ENCODE measurements around the gene OGA. TPM values are rescaled to one million over a fixed set of nuclear protein-coding genes. Genes with fewer than 3 reads are reported as not detected.

Gene OGA
- total RNA-seq, 1 donor from 2014 or later: 84.4 TPM

DNA sequence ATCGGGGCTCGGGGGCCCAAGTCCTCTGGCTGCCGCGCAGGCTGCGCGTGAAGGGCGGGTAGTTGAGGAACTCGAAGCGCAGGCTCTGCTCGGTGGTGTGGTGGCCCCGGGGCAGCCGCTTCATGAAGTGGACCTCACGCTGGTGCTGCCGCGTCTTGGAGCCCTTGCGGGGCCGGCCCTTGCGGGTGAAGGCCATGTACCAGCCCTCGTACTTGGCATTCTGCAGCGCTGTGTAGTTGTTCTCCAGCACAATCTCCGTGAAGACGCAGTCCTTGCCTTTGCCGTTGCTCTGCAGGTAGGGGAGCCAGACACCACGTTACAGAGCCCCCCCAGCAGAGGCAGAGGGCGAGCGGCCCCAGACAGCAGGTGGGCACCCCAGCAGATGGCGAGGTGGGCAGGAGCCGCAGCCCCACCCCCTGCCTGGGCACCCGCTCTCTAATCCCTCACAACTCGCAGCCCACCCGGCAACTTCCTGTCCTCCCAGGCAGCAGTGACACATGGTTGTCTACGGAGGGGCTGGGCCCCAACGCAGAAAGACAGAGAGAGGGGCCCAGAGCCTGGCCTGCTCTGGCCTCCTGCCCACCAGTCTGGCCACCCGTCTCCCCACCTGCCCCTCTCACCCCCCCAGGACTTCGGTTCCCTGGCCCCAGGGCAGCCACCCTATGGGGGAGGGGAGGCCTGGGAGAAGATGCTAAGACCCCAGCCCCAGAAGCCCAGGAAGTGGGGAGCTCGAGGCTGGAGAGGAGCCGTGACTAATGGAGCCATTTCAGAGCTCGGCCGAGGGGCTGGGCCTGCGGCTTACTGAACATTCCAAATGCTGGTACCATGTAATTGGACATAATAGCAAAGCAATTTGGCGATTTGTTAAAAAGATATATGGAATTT, 47.7 kb downstream of the OGA start:
- ATAC-seq (ENCODE audit: poor library complexity): no peak
- intact Hi-C loops (cut with DNase I): no loop called here
- DNase-seq: no peak

DNA sequence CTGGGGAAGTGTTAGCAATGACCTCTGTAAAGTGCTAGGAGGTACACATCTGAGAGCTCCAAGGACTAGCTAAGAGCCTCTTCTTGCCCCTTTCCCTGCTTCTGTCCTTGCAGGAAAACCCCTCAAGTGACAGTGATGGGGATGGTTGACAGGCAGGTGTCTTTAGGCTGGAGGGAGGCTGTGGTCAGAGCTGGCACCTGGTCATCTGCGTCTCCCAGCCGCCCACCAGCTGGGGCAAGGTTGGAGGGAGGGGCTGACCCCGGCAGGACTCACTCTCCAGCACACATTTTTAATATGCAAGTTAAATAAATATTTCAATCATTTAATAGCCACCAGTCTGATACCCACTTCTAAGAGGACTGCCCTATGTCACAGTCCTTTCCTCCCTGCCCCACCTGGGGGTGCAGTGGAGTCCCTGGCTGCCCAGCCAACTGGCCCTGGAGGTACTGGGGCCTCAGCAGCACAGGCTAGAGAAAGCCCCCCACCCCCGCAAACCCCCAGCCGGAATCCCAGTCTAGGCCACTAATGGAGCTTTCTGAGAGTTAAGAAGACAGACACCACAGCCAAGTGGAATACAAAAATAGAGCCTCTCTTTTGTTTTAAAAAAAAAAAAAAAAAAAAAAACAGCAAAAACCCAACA, 48.6 kb downstream of the OGA start:
- DNase-seq: no peak
- intact Hi-C loops (cut with DNase I): no loop called here
- ATAC-seq (ENCODE audit: poor library complexity): no peak

DNA sequence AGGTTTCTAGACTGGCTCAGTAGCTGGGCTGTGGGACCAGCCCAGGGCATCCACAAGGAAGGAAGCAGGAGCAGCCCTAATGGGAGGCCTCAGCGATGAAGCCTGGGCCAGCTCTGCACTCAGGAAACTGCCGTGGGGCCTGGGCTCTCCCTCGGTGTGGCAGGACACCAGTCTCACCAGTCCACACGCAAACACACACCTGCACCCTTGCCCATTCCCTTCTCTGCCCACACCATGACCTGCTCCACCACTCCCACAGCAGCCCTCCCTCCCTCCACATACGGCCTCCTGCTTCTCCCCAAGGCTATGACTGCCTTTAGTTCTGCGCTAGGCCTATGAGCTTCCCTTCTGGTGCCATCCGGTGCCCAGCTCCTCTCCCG, 49.5 kb downstream of the OGA start:
- DNase-seq (no peak), ATAC-seq (ENCODE audit: poor library complexity) (no peak)
- intact Hi-C loops (cut with DNase I): no loop called here

DNA sequence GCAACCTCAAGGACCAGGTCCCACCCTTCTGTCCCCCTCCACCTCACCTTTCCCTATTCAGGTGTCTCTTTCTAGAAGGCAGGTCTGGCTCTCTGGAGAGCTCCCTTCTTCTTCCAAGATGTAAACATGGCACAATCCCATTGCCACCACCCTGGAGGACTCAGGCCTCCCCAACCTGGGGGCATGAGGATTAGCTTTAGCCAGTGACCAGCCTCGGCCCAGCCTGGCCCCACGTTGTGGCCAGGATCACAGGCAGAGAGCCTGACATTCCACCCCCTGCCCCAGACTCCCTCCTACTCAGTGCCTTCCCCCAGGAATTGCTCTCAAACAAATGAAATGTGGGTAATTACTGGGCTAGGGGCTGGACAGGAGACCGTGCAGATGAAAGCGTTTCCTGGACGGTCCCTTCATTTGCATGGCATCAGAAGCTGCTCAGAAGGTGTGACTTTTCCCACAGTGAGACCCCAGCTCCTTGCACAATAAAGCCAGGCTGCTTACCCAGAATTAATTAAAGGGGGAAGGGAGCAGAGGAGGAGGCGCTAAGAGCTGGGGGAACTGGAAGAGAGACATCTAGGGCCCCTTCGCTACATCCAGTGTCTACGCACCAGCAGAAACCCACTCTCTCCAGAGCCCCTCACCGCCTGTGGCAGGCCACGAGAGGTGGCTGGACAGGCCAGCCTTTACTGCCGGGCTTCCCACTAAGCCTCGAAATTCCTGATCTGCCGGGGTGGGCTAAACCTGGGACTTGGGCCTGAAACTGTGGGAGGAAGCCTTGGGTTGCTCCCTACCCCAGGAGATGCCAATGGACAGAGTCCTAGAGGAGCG, 50.1 kb downstream of the OGA start:
- ATAC-seq (ENCODE audit: poor library complexity) (no peak), DNase-seq (no peak)
- intact Hi-C loops (cut with DNase I): no loop called here

DNA sequence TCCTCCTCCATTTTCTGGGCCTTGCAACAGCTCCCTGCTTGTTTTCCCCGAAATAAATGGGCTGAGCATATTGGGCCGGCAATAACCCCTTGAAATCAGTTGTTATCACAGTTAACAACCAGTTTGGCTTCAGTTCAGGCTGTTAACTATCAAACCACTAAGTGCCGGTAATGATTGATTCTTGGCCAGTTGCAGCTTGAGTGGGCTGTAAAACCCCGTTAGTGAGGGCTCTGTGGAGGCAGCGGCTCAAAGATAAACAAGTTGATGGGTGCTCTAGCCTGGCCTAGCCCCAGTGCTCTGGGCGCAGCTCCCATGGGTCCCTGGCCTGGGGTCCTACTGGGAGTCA, 50.7 kb downstream of the OGA start:
- DNase-seq (no peak), ATAC-seq (ENCODE audit: poor library complexity) (no peak)
- intact Hi-C loops (cut with DNase I): no loop called here

DNA sequence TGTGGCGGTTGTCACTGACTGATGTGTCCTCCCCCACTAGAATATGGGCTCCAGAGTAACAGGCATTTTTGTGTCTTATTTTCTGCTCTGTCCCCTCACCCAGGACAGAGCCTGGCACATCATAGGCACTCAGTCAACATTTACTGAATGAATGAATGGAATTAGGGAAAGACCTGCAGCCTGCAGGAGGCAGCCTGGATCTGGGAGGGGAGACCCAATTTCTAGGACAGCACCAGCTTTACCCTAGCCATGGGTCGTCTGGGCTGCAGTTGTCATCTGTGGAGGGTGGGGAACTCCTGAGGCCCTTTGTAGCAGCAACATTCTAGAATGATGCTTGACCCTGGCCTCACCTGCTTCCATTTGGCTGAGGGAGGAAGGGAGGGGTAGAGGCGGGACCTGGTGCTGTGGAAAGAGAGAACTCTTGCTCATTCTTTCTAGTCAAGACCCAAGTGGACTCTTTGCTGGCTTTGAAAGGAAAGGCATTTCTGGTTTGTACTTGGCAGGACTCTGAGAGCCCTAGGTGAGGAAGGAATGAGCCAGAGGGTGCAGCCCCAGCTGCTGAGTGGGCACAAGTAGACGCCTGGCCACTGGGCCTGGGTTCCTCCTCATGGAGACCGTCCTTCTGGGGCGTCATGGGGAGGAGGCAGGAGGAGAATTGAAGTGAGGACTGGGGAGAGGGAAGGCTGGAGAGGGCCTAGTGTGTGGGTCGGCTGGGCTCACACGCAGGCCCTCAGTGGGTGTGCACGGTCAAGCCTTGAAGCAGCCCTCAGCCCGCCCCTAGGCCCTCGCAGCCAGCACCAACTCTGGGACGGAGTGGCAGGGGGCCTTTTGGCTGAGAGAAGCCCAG, 51.3 kb downstream of the OGA start:
- DNase-seq (no peak), ATAC-seq (ENCODE audit: poor library complexity) (no peak)
- intact Hi-C loops (cut with DNase I): no loop called here

DNA sequence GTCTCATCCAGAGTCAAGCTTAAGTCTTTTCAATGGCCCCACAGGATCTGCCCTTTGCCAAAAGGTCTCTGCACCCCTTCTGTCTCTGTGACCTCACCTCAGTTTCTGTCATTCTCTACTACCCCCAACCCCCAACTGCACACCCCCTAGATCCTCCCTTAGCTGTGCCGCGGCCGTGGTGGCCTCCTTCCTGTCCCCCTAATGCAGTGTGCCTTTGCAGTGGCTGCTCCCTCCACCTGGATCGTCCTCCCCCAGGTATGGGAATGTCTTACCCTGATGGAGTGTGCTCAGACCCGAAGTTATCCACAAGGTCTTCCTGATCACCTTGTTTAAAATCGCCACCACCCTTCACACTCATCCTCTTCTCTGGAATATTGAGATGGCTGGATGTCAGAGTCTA, 51.9 kb downstream of the OGA start:
- ATAC-seq (ENCODE audit: poor library complexity) (no peak), DNase-seq (no peak)
- intact Hi-C loops (cut with DNase I): no loop called here

DNA sequence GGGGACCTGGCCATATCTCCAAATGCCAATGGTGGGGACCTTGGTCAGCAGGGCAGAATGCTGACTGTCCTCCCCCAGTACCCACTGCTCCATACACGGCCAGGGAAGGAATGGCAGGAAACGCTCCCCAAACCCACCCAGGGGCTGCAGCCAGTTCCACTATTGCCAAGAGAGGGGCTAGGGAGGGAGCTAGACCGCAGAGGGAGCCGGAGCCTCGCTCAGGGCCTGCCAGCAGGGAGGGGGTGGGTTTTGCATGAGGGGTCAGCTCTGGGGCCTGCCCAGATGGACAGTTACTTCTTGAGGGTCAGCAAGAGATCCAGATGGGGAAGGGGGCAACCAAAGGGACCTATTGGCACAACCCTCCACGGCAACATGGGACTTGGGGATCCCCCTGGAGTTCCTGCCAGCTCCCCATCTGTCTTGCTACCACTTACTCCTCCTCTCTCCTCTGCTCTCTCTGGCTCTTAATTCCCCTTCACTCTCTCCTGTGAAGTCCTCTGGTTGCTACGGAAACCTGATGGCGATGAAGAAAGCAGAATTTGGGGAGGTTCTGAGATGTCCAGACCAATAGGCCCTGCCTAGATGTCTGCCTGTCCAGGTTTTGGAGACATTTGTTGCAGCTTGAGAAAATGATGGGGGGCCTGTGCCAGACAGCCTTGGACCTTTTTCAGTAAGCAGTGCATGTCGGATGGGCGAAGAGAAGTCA, 55.0 kb downstream of the OGA start:
- ATAC-seq (ENCODE audit: poor library complexity) (no peak), DNase-seq (no peak)
- intact Hi-C loops (cut with DNase I): no loop called here

DNA sequence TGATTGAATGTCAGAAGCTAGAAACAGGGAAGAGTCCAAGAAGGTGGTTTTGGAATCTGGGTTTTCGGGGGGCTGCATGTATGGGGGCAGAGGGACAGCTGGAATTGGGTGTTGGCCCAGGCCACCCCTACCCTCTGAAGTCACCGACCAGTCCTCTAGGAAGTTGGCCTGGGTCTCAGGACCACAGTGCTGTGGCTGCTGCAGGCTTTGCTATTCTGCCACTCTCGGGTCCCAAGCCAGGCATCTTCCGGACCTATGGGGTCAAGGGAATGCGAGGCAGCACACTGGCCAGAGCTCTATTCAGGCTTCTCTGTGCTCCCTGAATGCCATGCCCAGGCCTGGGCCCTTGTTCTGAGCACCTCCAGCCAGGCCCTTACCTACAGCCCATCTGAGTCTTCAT, 55.5 kb downstream of the OGA start:
- ATAC-seq (ENCODE audit: poor library complexity) (no peak), DNase-seq (no peak)
- intact Hi-C loops (cut with DNase I): no loop called here

DNA sequence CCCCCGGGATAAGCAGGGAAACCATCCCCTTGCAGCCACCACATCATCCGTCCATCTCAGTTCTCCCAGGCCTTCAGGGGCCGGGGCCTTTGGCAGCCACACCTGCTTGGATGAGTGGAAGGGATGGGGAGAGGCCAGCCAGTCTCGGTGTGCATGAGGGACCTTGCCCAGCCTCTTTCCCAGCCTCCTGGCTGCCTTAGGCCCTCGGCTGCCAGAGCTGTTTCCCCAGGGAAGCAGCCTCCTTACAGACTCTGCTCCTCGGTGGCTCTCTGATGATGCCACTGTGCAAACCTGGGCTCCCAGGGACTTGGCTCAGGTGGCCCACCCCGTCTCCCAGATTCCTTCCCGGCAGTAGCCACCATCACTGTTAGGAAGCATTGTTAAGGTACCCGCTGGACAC, 57.0 kb downstream of the OGA start:
- ATAC-seq (ENCODE audit: poor library complexity): no peak
- DNase-seq: no peak
- intact Hi-C loops (cut with DNase I): no loop called here

DNA sequence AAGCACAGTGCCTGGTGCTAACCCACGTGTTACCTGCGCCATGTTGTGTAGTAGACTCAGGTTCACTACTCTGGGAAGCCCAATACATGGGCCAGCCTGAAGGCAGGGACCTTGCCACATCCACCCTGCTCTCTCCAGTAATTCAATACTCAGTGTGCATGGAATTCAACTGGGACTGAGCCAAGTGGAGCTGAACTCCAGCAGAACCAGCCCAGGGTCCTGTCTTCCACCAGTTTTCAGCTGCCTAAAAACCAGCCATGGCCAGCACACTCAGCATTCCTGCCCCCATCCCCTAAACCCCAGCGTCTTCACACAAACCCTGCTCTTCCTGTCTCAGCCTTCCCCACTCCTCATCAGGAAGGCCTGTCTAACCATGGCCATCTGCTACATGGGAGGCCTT, 57.7 kb downstream of the OGA start:
- DNase-seq: no peak
- intact Hi-C loops (cut with DNase I): no loop called here
- no peak for ATAC-seq (ENCODE audit: poor library complexity)

DNA sequence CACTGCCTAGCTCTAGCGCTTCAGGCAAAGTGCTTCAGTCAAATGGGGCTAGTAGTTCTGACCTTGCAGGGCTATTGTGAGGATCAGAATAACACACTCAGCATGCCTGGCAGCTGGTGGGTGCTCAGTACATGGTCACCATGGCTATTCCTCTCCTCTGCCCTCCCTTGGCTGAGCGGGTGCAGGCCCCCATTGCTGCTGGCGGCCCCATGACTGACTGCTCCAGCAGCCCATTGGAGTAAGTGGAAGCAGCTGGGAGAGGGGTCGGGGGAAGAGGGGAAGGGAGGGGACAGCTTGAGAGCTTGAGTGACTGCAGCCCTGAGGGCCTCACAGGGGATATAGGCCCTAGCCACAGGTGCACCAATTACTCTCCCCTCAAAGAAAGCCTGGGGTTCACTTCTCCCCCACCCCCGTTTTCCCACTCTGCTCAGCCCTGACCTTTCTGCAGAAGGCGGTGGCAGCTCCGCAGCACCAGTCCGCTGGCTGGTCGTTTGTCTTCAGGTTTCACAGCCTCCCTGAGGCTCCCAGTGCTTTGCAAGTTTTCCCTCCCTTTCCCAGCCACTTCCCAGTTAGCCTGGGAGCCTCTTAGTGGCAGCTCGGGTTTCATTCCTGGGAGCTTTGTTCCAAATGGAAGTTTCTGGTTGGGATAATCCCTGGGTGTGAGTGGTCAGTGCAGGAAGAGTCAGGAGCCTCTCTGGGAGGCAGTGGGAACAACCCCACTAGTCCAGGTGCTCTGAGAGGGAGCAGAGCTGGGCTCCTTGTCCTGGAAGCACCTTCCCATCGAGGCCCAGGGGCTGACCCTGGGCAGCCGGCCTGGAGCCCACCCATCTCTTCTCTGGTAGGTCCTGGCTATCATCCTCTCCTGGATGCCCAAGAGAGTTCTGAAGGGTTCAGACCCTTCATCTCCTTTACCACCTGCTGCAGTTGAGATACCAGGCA, 58.7 kb downstream of the OGA start:
- intact Hi-C loops (cut with DNase I): no loop called here
- ATAC-seq (ENCODE audit: poor library complexity) (no peak), DNase-seq (no peak)

DNA sequence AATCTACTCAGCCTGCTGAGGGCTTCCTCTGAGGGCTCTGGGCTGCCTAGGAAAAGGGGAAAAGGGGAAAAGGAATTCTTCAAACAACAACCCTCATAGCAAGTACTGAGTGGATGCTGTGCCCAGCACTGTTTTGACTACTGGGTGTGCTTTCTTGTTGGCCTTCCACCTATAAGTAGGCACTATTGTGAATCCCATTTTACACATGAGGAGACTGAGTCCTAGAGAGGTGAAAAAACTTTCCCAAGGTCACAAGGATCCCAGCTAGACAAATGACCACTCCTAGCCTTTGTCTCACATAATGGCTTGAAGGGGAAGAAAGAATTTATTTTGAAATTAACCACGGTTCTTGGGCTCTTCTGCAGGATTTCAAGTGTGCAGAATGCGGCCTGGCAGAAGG, 59.4 kb downstream of the OGA start:
- ATAC-seq (ENCODE audit: poor library complexity) (no peak), DNase-seq (no peak)
- intact Hi-C loops (cut with DNase I): no loop called here

DNA sequence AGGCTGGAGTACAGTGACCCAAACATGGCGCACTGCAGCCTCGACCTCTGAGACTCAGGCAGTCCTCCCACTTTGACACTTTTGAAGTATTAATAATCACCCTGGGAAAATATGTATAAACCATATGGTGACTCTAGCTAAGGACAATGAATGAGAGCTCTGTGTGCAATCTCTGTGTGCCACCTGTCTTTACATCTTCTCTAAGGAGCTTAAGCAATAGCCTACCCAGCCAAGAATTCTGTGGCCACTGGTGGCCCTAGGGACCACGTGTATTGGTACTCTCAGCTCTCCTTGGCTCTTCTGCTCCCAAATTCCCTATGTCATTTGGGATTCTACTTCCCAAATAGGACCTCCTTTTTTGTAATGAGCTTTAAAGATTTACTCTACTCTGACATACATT, 66.0 kb downstream of the OGA start:
- DNase-seq (no peak), ATAC-seq (ENCODE audit: poor library complexity) (no peak)
- intact Hi-C loops (cut with DNase I): no loop called here

DNA sequence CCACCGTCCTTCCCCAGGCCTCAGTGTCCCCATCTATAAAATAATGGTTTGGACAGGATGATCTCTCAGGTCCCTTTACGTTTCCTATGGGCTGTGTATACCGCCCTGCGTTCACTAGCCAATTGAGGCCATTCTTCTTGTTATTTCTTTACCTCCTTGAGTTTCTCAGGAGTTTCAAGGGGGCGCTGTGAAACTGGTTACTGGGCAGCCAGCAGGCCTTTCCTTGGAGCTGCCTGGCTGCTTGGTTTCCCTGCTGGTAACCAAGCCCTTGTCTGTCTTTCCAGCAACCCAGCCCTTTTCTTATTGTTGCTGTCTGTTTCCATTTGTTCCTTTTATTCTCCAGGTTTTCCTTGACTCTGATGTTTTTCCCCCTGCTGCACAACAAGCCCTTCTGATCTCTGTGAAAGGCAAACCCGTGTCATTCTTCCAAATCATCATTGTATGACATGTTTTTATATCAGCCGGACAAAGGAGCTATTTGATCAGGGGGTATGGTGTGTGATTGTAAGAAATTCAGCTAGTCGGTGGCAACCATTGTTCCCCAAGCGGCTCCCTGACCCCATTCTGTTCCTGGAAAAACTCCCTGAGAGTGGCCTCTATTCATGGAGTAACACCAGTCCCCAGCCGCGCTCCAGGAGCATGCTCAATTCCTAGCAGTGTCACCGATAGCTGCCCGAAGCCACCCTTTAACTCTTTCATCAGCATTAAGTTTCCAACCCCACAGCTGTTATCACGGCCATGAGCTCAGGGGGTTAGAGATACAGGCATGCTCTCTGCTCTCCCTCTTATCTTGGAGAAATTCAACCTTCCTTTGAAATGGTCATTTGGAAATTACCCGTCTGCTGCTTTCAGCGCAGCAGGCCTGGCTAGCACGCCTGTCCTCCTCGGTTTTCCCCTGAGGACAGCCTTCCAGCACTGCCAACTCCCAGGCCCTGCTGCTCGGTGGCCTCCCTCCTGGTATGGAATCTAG, 68.9 kb downstream of the OGA start:
- ATAC-seq (ENCODE audit: poor library complexity): no peak
- intact Hi-C loops (cut with DNase I): no loop called here
- no peak for DNase-seq

DNA sequence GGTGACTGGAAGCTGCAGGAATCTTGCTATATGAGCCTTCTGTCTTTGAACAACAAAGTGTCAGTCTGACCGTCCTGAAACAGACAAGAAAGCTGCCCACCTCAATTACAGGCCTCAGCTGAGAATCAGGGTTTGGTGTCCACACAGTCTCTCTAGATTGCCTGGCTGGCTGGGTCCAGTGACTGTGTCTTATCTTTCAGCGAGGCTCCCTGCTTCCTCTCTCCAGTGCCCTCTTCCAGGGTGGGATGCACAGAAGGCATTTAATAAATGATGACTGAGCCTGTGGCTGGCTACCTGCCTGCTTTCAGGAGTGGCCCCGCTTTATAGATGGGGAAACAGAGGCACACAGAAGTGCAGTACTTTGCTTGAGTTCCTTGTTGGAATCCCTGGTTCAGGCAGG, 69.7 kb downstream of the OGA start:
- DNase-seq (no peak), ATAC-seq (ENCODE audit: poor library complexity) (no peak)
- intact Hi-C loops (cut with DNase I): no loop called here

All from Right ventricle myocardium superior (tissue), 1 donor.